Measurements from ENCODE around the gene AVPR1B.

DNA sequence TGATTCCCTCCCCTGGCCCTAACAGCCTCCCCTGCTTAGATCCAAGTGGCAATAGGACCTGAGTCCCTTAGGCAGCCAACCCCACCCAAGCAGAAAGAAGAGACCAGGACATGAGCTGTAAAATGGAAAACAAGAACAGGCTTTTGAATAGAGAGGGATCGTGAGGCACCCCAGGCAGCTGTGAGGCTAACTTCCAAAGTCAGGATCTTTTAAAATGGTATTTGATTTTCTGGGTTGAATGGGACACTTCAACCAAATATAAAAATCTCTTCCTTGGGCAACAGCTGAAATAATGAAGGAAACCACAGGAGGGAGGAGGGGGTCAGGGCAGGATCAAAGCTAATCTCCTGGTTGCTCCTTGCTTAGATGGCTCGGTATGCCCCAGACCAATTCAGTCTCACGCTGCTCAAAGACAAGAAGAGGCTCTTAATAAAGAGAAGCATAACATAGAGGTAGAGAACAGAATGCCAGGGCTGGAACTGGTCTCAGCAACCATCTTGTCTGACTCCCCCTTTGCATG lies 28.6 kb upstream of the AVPR1B start:
- TF ChIP-seq CTCF (IDR thresholded peaks at IDR 0.05), result no peak
- no peak for TF ChIP-seq POLR2A (IDR thresholded peaks at IDR 0.05)
- TF ChIP-seq EP300 (IDR thresholded peaks at IDR 0.05), result no peak

Data from ovary (tissue), 3 donors.